ENCODE data around the gene MICAL3. TPM values are rescaled to one million over a fixed set of nuclear protein-coding genes. Genes with fewer than 3 reads are reported as not detected.

MICAL3 gene
- total and polyA plus RNA-seq, 3 donors from 2014 or later: 103 to 106 (median 104) TPM

DNA sequence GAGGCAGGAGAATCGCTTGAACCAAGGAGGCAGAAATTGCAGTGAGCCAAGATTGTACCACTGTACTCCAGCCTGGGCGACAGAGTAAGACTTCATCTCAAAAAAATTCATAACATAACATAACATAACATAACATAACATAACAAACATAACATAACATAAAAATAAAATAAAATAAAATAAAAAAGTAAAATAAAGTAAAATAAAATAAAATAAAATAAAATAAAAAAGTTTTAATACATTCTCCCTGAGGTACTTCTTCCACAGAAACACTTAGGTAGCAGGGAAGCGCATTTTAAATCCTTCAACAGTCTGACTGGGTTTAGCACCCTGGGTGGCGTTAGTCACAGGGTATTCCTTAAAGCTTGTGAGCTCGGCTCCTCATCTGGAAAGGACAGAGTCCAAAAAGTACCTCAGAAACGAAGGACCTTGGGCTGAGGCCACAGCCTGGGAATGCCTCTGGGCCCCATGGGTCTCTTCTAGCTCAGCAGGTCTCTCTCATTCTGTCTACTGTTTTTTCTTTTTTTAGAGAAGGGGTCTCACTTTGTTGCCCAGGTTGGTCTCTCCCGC, 41.7 kb downstream of the MICAL3 start:
- Histone ChIP-seq H3K4me3 (no peak overlapping the region), H3K27me3 (no peaks in the 10 kb centered on the region), H3K27ac (no peak overlapping the region), H3K9me3 (no peaks in the 10 kb centered on the region), H3K36me3 (ENCODE audit: low read depth, missing control alignments) (no peaks in the 10 kb centered on the region), H3K4me1 (peaks cover 10% of the 10 kb centered on the region)
- 76 to 85% methylated on average over 7 of the region's 7 CpGs for WGBS, 2 donors
- TF ChIP-seq, protein P1, sequence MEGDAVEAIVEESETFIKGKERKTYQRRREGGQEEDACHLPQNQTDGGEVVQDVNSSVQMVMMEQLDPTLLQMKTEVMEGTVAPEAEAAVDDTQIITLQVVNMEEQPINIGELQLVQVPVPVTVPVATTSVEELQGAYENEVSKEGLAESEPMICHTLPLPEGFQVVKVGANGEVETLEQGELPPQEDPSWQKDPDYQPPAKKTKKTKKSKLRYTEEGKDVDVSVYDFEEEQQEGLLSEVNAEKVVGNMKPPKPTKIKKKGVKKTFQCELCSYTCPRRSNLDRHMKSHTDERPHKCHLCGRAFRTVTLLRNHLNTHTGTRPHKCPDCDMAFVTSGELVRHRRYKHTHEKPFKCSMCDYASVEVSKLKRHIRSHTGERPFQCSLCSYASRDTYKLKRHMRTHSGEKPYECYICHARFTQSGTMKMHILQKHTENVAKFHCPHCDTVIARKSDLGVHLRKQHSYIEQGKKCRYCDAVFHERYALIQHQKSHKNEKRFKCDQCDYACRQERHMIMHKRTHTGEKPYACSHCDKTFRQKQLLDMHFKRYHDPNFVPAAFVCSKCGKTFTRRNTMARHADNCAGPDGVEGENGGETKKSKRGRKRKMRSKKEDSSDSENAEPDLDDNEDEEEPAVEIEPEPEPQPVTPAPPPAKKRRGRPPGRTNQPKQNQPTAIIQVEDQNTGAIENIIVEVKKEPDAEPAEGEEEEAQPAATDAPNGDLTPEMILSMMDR (IDR thresholded peaks at IDR 0.05): no peak
- no peak for TF ChIP-seq POLR2A (IDR thresholded peaks at IDR 0.05)
- DNase-seq: no peak
- intact Hi-C loops (cut with DNase I; ENCODE audit: low total_unique reads): loop anchor here (10.0 kb wide), 1 partner anchor 58 kb away; no protein-coding TSS in a partner anchor

DNA sequence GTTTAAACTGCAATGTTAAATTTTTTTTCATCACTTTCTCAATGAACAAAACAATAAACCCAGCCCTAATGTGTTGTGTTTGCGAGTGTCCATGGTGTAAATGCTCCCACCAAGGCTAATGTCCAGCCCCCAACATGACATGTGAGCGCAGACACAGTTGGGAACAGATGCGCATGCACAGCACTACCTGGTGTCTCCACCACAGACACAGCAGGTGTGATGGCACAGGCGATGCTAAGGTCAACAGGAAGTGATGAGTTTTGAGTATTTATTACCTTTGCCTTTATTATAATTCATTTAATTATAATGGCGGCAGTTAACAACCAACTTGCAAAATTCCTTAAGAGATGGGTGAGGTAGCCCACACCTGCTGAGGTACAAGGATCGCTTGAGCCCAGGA, 42.9 kb downstream of the MICAL3 start:
- no peak for DNase-seq
- 87 to 96% methylated on average over 6 of the region's 6 CpGs for WGBS, 2 donors
- intact Hi-C loops (cut with DNase I; ENCODE audit: low total_unique reads): loop anchor here (10.0 kb wide), 1 partner anchor 57 kb away; no protein-coding TSS in a partner anchor
- Histone ChIP-seq H3K27ac (no peak overlapping the region), H3K9me3 (no peaks in the 10 kb centered on the region), H3K4me1 (peaks cover 10% of the 10 kb centered on the region), H3K27me3 (no peaks in the 10 kb centered on the region), H3K4me3 (no peak overlapping the region), H3K36me3 (ENCODE audit: low read depth, missing control alignments) (no peaks in the 10 kb centered on the region)
- TF ChIP-seq, protein P1 (IDR thresholded peaks at IDR 0.05): no peak
- no peak for TF ChIP-seq POLR2A (IDR thresholded peaks at IDR 0.05)

DNA sequence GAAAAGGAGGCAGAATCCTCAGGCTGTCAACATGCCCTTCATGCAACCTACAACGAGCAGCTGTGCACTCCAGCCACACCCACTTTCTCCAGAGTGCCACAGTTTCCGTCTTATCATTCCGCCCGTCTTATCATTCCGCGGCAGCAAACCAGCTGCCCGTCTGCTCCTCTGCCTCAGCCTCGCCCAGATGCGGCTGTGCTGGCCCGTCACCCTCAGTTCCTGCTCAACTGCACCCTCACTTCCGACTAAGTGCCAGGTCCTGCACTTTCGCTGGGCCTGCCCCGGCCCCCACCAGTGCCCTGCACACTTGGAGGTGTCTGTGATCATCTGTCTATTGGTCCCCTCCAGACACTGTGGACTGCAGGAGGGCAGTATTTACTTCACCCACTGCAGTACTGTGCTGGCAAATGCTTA, 43.7 kb downstream of the MICAL3 start:
- Histone ChIP-seq H3K4me3 (no peak overlapping the region), H3K36me3 (ENCODE audit: low read depth, missing control alignments) (no peaks in the 10 kb centered on the region), H3K9me3 (no peaks in the 10 kb centered on the region), H3K27ac (no peak overlapping the region), H3K27me3 (no peaks in the 10 kb centered on the region), H3K4me1 (peaks cover 15% of the 10 kb centered on the region)
- 42 to 55% methylated on average over 13 of the region's 13 CpGs for WGBS, 2 donors
- intact Hi-C loops (cut with DNase I; ENCODE audit: low total_unique reads): loop anchor here (10.0 kb wide), 1 partner anchor 56 kb away; no protein-coding TSS in a partner anchor
- TF ChIP-seq, protein P1 (IDR thresholded peaks at IDR 0.05): no peak
- TF ChIP-seq POLR2A (IDR thresholded peaks at IDR 0.05): no peak
- peak; percentile 50 for DNase-seq

DNA sequence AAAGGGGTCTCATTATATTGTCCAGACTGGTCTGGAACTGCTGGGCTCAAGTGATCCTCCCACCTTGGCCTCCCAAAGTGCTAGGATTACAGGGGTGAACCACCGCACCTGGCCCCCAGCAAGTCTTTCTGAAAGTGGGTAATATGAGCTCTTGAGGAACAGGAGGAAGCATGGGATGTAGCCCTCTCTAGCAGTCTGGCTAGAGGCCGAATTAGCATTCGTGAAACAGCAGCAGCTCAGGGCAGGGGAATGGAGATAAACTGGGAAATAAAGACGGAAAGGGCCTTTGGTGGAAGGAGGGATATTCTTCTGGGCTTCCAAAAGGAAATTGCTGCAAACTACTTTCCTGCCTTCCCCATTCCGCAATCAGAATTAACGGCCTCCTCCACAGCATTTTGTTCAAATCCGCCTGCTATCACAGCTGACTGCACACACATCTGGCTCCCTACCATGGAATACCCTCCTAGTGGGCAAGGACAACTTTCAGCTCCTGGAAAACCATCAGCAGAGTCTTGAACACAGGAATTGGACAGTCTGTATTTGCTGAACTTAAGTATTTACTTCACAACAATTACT, 44.3 kb downstream of the MICAL3 start:
- TF ChIP-seq POLR2A (IDR thresholded peaks at IDR 0.05): no peak
- TF ChIP-seq, protein P1 (IDR thresholded peaks at IDR 0.05): no peak
- WGBS, 2 donors: 55 to 88% methylated on average over 7 of the region's 7 CpGs
- Histone ChIP-seq H3K27me3 (no peaks in the 10 kb centered on the region), H3K27ac (no peak overlapping the region), H3K9me3 (no peaks in the 10 kb centered on the region), H3K4me3 (no peak overlapping the region), H3K36me3 (ENCODE audit: low read depth, missing control alignments) (no peaks in the 10 kb centered on the region), H3K4me1 (peaks cover 15% of the 10 kb centered on the region)
- no peak for DNase-seq
- intact Hi-C loops (cut with DNase I; ENCODE audit: low total_unique reads): loop anchor here (10.0 kb wide), 1 partner anchor 55 kb away; no protein-coding TSS in a partner anchor

DNA sequence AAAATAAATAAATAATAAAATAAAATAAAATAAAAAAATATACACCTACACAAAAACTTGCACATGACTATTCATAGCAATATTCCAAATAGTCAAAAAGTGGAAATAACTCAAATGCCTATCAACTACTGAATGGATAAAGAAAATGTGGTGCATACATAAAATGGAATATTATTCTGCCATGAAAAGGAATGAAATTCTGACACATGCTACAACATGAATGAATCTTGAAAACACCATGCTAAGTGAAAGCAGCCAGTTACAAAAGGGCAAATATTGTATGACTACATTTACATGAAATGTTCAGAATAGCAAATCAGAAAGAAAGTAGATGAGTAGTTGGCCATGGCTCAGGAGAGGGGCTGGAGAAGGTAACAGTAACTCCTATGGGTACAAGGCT, 46.3 kb downstream of the MICAL3 start:
- intact Hi-C loops (cut with DNase I; ENCODE audit: low total_unique reads): no loop called here
- H3K4me1 ChIP-seq: peaks cover 15% of the 10 kb centered on the region

More for the DNA sequence above, 46.3 kb downstream of the MICAL3 start:
- no peaks in the 10 kb centered on the region for H3K9me3 ChIP-seq
- no peaks in the 10 kb centered on the region for H3K27me3 ChIP-seq
- no peak for DNase-seq
- H3K27ac ChIP-seq: no peak overlapping the region
- TF ChIP-seq POLR2A (IDR thresholded peaks at IDR 0.05): no peak
- TF ChIP-seq, protein P1 (IDR thresholded peaks at IDR 0.05): no peak
- no peak overlapping the region for H3K4me3 ChIP-seq
- H3K36me3 ChIP-seq (ENCODE audit: low read depth, missing control alignments): no peaks in the 10 kb centered on the region

Measured in testis (tissue), 3 donors.